Tibial artery (tissue), 4 donors: Measurements from ENCODE around the gene MEX3B.

Experiments
- DNase-seq, 2 donors: peaks; one replicate each; pipeline ENCODE4 v3.0.0-alpha.2; 2019
- H3K27ac ChIP-seq, 2 donors: fragments of 200-600 bp; sonication (generic) in 1 of 2; 1 replicate in 1 of 2; 2 replicates in 1 of 2; pipeline ENCODE4 v1.5.1; 2018 to 2019; ENCODE audit warnings: mild to moderate bottlenecking in 1 of 2
- H3K27me3 ChIP-seq, 2 donors: fragments of 200-600 bp; sonication (generic) in 1 of 2; one replicate each; pipeline versions ENCODE4 v1.5.1 to v1.6.0; 2016 to 2019
- H3K36me3 ChIP-seq, 3 donors: fragments of 200-600 bp; sonication (generic) in 2 of 3; one replicate each; pipeline ENCODE4 v1.5.1; 2016 to 2019; ENCODE audit warnings: mild to moderate bottlenecking in 2 of 3
- H3K4me1 ChIP-seq, 4 donors: fragments of 200-600 bp; sonication (generic) in 2 of 4; 1 replicate in 3 of 4; 2 replicates in 1 of 4; pipeline ENCODE4 v1.5.1; 2016 to 2019
- H3K4me3 ChIP-seq, 2 donors: fragments of 200-600 bp; sonication (generic) in 1 of 2; 1 replicate in 1 of 2; 2 replicates in 1 of 2; pipeline ENCODE4 v1.5.1; 2018 to 2019; ENCODE audit warnings: mild to moderate bottlenecking in 2 of 2
- H3K9me3 ChIP-seq, 3 donors: fragments of 200-600 bp; sonication (generic) in 1 of 3; one replicate each; pipeline ENCODE4 v1.5.1; 2016 to 2019
- CTCF ChIP-seq, 2 experiments: fragments of 200-600 bp in 1 of 2; fragments of 450-650 bp in 1 of 2; IDR thresholded peaks; one replicate each; pipeline ENCODE4 v1.5.1; 2017 to 2019; ENCODE audit warnings: antibody characterized with exemption in 2 of 2, mild to moderate bottlenecking in 1 of 2, moderate library complexity in 1 of 2
- intact Hi-C: fragments of 100-400 bp; cut with DNase I; formaldehyde crosslinking; loops from one replicate; pipeline ENCODE4 v1.15.0; 2023; ENCODE audit warnings: low total_unique reads

MEX3B gene

GRCh38 chr15:82045892-82046665 is at the start of gene MEX3B:
TSS of gene MEX3B (minus strand) at chr15:82046018. CDS start at chr15:82045705, 313 bp downstream.
- DNase-seq: peak; percentile 95 to 97
- H3K27ac ChIP-seq: peak within 1 kb of the TSS; percentile 77 to 86
- intact Hi-C loops: loop anchor here (10.0 kb wide), 1 partner anchor 1891 kb away; the partner anchor contains the start of gene FAH

GRCh38 chr15:82093774-82094211 is 48.0 kb upstream of the MEX3B start:
- Histone ChIP-seq H3K27me3 (no peaks in the 10 kb centered on the region), H3K9me3 (peaks cover 0 to 12% (median 0%) of the 10 kb centered on the region in 3 donors), H3K27ac (no peak overlapping the region), H3K36me3 (no peaks in the 10 kb centered on the region), H3K4me1 (no peaks in the 10 kb centered on the region), H3K4me3 (no peak overlapping the region)
- no peak for TF ChIP-seq CTCF (IDR thresholded peaks at IDR 0.05)
- no peak for DNase-seq
- intact Hi-C loops: no loop called here

More at GRCh38 chr15:82045892-82046665, at the start of gene MEX3B:
- Histone ChIP-seq H3K4me3 (peak within 1 kb of the TSS; percentile 79 to 91), H3K9me3 (no peaks in the 10 kb centered on the region), H3K27me3 (no peaks in the 10 kb centered on the region), H3K36me3 (peaks cover 0 to 9% (median 0%) of the 10 kb centered on the region in 3 donors), H3K4me1 (peaks cover 0 to 28% (median 19%) of the 10 kb centered on the region in 4 donors)
- TF ChIP-seq CTCF (IDR thresholded peaks at IDR 0.05): no peak

- Histone ChIP-seq H3K27me3 (no peaks in the 10 kb centered on the region), H3K9me3 (peaks cover 0 to 12% (median 0%) of the 10 kb centered on the region in 3 donors), H3K4me3 (no peak overlapping the region), H3K36me3 (no peaks in the 10 kb centered on the region), H3K4me1 (no peaks in the 10 kb centered on the region), H3K27ac (no peak overlapping the region)
- DNase-seq: no peak
- intact Hi-C loops: no loop called here
- TF ChIP-seq CTCF (IDR thresholded peaks at IDR 0.05): no peak
Measured at GRCh38 chr15:82093325-82093724, 47.5 kb upstream of the MEX3B start.

- Histone ChIP-seq H3K27ac (no peak overlapping the region), H3K9me3 (peaks cover 0 to 12% (median 0%) of the 10 kb centered on the region in 3 donors), H3K4me3 (no peak overlapping the region), H3K36me3 (no peaks in the 10 kb centered on the region), H3K4me1 (no peaks in the 10 kb centered on the region), H3K27me3 (no peaks in the 10 kb centered on the region)
- TF ChIP-seq CTCF (IDR thresholded peaks at IDR 0.05): no peak
- intact Hi-C loops: no loop called here
- DNase-seq: no peak
Measured at GRCh38 chr15:82091636-82092140, 45.9 kb upstream of the MEX3B start.

- no peak for TF ChIP-seq CTCF (IDR thresholded peaks at IDR 0.05)
- intact Hi-C loops: no loop called here
- DNase-seq: no peak
- Histone ChIP-seq H3K4me3 (no peak overlapping the region), H3K4me1 (no peaks in the 10 kb centered on the region), H3K27me3 (no peaks in the 10 kb centered on the region), H3K36me3 (no peaks in the 10 kb centered on the region), H3K27ac (no peak overlapping the region), H3K9me3 (no peaks in the 10 kb centered on the region)
Measured at GRCh38 chr15:82086243-82086995, 40.6 kb upstream of the MEX3B start.
